GM18907 (cell line): ENCODE data around the gene AAMP.

Source experiments
- ATAC-seq: cut with Tn5 transposase; IDR thresholded peaks from one replicate; pipeline ENCODE4 v1.9.1; 2021; ENCODE audit warnings: mild to moderate bottlenecking, moderate library complexity; ENCODE audit not compliant: unreplicated experiment

AAMP gene

DNA sequence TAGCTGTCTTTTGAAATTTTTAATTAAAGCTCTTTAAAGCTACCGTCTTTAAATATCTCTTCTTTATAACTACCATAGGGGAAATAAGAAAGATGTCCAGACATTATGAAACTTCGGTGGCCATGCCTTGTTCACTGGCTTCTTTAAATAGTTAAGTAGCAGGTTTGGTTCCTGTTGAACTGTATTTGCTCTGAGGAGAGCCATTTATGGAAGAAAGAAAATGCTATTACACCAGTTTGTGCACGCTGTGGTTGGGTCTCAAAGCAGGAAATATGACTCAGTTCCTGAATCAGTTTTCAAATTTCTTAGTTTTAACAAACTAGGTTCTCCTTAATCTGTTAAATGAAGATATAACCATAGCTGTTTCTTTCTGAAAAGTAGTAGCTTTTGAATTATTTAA, 40.7 kb downstream of the AAMP start:
- ATAC-seq: peak; percentile 86

DNA sequence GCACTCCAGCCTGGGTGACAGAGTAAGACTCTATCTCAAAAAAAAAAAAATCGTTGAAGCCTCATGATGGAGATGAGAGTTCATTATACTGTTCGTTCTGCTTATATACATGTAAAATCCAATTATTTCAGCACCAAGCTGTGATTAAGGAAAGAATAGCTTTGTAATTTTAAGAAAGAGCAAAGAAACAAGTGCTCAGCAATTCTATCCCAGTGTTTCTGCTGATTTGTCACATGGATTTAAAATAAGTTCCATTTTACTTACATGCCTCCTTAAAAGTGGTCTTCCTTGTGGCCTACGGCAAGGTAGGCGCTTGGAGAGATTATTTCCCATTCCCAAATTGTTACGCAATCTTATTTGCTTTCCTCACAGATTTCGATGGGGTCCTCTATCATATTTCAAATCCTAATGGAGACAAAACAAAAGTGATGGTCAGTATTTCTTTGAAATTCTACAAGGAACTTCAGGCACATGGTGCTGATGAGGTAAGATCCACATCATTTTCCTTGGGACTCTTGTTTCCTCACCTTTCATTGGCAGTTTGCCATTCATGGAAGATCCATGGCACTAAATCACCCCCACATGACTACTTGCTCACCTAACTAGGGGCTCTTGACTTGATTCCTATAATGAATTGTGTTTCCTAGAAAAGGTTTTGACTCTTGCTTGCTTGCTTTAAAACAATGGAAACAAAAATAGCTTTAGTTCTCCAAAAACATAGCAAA, 41.4 kb downstream of the AAMP start:
- no peak for ATAC-seq

DNA sequence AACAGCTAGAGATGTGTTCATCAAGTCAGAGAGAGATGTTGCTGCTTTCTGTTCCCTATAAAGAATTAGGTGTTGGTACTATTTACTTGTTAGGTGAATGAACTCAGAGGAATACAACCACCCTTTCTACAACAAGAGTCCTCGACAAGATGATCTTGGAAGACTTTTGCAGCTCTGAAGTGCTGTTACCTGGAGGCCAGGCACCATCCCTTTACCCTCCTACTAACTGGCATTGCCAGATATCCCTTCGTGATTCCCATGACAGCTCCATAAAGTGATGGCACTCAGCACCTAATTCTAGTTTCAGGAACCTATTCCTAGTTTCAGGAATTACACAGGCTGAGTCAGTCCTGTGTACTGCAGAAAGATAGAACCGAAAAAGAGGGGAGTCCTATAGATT, 43.0 kb downstream of the AAMP start:
- no peak for ATAC-seq

DNA sequence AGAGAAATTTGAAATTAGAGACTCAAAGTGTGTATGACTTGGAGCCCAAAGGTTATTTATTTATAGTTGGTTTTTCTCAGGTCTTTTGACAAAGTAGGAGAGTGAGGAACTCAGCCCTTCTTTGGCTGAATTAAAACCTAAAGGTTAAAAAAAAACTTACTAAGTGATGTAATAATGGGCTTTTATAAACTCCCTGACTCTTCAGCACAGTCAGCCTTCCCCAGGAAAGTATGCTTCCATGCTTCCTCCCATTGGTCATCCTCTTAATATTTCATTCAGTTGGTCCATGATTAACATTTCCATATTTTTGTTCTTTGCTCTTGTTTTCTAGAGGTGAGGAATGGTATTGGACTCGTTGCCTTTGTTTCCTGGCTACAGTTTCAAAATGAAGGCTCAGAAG, 45.8 kb downstream of the AAMP start:
- ATAC-seq: no peak

DNA sequence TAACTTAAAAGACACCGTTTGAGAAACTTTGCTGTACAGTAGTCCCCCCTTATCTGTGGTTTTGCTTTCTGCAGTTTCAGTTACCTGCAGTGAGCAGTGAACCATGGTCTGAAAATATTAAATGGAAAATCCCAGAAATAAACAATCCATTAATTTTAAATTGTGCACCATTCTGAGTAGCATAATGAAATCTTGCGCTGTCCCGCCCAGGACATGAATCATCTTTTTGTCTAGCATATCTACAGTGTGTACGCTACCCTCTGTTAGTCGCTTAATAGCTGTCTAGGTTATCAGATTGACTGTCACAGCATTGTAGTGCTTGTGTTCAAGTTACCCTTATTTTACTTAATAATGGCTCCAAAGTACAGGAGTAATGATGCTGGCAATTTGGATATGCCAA, 46.9 kb downstream of the AAMP start:
- no peak for ATAC-seq

DNA sequence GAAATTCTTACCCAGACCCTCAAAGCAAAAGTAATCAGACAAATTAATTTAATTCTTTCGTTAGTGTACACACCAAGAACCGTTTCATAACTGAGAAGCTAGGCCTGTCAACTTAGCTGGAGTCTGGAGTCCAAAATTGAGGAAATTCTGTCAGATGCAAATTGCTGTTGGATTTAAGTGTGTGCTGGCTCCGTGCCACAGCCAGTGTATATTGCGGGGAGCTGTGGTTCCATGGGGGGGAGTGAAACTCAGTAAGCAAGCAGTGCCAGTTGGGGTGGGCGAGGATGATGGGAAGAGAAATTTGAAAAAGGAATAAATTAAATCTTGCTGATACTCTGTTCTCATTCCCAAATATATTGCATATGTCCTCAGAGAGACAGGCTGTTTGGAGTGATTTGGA, 48.9 kb downstream of the AAMP start:
- ATAC-seq: no peak

DNA sequence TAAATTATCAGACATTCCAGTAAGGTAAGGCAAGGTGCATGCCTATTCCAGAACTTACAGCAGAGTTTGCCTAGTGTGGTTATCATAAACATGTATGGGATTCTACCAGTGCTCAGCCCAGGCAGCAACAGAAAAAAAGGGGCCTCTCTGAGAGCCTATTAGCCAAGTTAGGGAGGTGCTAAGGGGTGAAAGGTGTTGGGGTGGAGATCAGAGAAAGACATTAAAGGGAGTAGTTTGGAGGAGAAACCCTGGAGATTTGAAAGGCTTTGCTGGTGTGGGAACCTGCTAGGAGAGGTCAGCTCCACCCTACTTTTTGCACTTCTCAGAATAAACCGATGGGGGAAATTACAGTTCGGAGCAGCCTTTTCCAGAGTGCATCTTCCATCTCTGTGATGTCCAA, 50.0 kb downstream of the AAMP start:
- ATAC-seq: no peak

DNA sequence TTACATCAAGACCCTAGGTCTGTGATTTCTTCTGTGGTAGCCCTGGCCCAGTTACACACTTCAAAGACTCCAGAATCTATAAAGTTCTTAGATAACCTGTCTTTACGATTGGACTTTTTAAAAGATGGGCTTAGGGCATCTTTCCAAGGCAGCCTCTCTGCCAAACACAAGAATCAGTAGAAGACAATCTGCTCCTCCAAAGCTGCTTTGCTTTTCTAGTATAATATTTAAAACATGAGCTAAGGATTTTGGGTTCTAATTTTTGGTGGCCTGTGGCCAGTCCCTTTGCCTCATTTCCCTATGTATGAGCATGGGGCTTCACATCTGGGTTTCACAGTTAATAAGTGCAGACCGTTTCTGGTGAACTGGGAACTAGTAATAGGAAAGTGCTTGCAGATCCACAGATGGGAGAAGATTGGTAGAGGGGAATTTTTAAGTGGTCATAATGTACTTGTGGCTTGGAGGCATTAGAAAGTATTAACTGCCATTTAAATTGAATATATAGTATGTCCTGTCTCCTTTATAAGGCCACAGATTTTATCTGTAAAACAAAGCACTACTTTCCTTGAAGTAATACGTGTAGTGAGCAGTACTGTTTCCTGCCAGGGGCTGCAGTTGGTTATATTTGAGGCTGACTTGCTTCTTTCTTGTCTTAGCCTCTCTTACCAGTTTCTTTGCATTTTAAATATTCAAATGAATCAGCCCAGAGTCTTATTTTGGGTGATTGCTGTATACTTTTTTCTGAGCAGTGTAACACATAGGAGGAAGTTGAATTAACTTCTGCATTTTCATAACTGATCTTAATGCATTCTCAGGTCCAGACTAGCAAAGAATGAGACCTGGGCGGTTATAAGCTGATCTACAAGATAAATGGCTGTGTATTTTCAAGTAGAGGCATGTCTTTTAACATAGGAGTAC, 51.4 kb downstream of the AAMP start:
- ATAC-seq: peak; percentile 50

DNA sequence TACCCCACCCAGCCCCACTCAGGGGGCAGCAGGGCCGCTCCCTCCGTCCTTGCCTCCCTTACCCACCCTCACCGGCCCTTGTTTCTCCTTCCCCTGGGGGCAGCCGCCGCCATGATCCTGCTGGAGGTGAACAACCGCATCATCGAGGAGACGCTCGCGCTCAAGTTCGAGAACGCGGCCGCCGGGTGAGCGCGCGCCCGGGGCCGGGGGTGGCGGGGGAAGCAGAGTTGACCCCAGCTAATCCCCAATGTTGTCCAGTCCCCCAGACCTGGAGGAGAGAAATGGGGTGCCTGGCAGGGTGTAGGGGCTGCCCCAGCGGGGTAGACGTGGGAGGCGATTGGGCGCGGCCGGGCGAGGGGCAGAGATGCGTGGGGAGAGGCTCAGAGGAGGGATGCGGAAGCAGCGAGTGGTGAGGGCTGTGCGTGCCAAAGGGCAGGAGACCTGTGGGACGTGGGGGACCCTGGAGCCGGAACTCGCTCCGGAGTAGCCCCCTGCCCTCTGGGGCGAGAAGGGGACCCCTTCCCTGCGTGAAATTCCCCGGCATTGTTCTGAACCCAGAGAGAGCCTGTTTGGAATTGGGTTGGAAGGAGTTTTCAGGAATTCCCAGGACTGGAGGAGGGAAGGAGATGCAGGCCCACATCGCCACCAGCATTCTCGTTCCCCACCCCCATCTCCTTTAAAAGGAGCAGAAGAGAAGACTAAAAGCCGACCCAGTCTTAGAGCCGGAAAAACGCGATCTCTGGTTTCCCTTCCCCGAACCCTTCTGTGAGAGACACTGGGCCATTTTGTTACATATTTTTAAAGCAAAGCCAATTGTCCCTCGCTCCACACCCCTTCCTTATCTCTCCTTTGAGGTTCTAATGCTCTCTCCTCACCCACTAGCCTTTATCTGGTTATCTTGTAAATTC, 52.3 kb downstream of the AAMP start:
- peak; percentile 42 for ATAC-seq

DNA sequence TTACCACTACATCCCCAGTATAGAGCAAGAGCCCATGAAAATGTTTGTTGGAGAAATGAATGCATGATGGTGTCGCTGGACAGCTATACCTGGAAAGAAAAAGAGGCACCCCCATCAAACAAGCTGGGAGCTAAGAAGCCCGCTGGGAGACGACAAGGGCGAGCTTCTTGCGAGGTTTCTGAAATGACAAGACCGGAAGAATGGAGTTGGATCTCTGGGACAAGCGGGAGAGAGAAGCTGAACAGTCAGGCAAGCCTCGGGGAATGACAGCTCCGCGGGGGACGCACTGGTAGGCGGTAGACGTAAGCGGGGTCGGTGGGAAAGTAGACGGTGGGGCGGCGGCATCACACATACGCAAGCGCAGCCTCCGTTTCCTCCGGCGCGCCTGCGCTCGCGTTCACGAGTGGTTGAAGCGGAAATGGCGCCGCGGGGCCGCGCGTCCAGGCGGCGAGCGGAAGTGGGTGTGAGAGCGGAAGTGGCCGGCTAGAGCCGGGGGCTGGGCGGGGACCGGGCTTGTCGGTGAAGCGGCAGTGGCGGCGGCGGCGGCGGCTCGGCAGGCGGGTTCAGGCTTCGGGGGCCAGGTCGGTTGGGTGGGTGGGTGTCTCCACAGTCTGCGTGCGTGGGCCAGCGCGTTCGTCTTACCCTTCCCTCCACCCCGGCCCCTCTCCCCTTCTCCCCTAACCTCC, 53.1 kb downstream of the AAMP start, which contains the start of gene ARPC2:
ARPC2 (plus strand) TSS at position 516 of the 686 bp plus-strand sequence. CDS start 282 bp downstream, outside the sequence.
- ATAC-seq: peak; percentile 72

DNA sequence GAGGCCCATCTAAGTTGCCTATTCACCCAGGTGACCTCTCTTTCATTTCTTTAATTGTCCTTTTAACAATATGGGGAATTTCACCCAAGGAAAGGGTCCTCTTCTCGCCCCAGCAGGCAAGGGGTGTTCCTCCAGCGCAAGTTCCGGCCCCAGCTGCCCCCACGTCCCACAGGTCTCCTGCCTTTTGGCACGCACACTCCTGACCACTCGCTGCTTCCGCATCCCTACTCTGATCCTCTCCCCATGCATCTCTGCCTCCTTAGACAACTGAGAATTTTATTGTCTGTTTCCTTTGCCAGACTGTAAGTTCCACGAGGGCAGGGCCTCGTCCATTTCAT, 53.6 kb downstream of the AAMP start:
- ATAC-seq: peak; percentile 3
